ENCODE data around the gene ACTR2.

Gene ACTR2

DNA sequence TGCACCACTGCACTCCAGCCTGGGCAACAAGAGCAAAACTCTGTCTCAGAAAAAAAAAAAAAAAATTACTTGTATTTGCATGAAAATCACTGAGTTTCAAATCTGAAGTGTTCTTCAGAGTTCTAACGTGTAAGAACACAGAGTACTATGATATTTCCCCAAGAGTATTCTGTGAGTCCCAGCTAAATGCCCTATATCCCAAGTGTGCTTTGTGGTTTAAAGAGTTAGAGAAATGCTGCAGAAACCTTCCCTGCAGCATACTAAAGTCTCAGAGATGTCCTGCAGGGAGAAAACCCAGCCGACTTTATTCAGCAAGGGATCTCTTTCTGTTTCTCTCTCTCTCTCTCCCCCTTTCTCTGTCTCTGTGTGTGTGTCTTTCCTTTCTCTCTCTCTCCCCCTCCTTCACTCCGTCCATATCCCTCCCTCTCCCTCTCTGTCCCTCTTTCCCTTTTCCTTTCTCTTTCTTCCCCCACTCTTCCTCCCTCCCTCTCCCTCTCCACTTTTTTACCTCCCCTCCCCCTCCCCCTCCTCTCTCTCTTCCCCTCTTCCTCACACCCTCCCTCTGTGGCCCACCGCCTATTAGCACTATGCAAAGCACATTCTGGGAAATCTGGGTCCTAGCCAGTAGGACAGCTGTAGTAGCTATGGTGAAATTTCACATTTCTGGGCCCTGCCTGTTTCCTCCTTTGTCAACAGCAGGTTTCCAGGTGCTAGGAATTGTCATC lies 54.2 kb downstream of the ACTR2 start:
- TF ChIP-seq, protein P1, sequence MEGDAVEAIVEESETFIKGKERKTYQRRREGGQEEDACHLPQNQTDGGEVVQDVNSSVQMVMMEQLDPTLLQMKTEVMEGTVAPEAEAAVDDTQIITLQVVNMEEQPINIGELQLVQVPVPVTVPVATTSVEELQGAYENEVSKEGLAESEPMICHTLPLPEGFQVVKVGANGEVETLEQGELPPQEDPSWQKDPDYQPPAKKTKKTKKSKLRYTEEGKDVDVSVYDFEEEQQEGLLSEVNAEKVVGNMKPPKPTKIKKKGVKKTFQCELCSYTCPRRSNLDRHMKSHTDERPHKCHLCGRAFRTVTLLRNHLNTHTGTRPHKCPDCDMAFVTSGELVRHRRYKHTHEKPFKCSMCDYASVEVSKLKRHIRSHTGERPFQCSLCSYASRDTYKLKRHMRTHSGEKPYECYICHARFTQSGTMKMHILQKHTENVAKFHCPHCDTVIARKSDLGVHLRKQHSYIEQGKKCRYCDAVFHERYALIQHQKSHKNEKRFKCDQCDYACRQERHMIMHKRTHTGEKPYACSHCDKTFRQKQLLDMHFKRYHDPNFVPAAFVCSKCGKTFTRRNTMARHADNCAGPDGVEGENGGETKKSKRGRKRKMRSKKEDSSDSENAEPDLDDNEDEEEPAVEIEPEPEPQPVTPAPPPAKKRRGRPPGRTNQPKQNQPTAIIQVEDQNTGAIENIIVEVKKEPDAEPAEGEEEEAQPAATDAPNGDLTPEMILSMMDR (IDR thresholded peaks at IDR 0.05; ENCODE audit: extremely low read depth, missing control alignments): no peak
- no peak for DNase-seq (ENCODE audit: low spot score)

DNA sequence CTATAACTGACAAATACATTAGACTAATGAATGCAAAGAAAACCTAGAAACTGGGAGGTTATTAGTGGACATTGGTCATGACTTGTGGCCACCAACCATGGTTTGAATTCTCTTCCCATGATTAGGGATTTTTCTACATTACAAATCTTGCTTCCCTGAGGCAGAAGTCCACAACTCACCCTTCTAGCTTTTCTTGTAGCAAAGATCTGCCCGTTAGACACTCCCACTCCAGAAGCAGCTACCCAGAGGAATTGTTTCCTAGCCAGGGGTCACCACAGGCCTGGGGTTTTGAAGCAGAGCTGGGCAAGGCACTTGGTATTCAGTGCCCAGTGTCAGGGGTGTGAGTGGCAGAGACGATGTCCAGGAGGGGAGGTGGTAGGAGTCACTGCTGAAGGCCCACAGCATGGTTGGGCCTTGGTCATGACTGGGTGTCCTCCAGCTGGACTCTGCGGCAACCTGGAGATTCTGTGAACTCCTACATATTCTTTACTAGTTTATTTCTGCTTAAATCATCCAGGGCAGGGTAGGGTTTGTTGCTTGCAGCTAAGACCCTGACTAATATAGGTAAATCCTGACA lies 54.9 kb downstream of the ACTR2 start:
- no peak for DNase-seq (ENCODE audit: low spot score)
- TF ChIP-seq, protein P1 (IDR thresholded peaks at IDR 0.05; ENCODE audit: extremely low read depth, missing control alignments): no peak

DNA sequence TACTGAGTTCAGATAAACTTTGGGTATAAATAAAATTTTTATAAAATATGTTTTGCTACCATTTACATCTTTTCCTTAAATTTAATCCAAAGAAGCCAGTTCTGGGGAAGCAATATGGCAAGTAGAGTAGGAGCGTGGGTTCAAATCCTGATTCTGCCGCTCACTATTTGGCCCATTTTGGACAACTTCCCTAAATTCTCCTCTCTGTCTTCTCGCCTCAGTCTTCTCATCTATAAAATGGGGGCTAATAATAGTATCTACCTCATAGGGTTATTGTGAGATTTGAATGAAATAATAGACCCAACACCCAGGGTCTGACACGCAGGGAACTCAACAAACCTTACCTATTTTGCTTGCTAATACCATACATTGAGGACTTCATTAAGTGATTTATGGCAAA lies 59.7 kb downstream of the ACTR2 start:
- TF ChIP-seq, protein P1 (IDR thresholded peaks at IDR 0.05; ENCODE audit: extremely low read depth, missing control alignments): no peak
- DNase-seq (ENCODE audit: low spot score): no peak

DNA sequence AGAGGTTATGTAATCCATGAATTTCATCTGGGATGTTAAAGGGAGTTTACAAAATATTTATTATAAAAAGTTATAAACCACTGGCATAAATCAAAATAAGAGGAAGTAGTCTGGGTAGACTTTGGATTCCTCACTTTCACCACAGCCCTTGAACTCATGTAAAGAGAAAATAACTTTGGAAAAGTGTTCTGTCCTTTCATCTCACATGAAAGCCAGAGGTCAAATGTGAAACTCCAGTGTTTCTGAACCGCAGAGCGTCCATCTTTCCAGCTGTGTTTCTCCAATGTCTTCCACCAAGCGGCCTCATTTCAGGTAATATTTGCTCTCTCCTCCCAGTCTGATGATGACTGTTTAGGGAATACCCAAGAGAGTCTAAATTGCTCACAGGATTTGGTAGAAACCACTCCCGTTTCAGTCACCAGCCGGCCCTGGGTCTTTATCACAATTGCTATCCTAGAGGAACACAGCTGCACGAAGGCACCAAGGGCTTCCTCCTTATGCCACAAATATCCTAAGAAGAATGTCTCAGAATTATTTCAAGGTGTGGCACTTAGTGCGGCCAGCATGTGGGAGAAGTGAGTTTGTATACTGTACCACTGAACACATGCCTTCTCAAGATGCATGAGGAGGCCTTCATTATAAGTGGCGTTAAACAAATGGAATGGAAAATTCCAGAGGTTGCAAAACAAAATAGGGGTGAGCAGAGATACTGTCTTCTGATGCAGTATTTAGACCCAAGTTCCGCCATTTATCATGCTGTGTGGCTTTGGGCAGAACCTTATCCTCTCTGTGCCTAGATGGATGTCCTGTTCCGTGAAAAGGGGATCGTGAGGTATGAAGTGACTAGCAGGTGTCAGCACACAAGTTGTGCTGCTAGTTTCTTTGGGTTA lies 63.8 kb downstream of the ACTR2 start:
- DNase-seq (ENCODE audit: low spot score): no peak
- TF ChIP-seq, protein P1 (IDR thresholded peaks at IDR 0.05; ENCODE audit: extremely low read depth, missing control alignments): no peak

DNA sequence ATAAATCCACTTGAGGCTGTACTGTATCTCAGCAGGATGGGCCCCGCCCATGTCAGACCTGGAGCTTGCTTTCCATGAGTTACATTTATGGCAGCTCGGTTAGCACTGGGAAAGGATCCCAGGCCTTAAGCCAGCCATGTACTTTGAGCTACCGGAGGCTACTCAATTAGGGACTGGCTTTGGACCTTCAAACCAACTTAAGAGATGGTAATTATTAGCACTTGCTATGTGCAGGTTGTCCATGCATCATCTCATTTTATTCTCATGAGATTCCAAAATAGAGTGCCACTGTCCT lies 64.4 kb downstream of the ACTR2 start:
- TF ChIP-seq, protein P1 (IDR thresholded peaks at IDR 0.05; ENCODE audit: extremely low read depth, missing control alignments): no peak
- DNase-seq (ENCODE audit: low spot score): no peak

DNA sequence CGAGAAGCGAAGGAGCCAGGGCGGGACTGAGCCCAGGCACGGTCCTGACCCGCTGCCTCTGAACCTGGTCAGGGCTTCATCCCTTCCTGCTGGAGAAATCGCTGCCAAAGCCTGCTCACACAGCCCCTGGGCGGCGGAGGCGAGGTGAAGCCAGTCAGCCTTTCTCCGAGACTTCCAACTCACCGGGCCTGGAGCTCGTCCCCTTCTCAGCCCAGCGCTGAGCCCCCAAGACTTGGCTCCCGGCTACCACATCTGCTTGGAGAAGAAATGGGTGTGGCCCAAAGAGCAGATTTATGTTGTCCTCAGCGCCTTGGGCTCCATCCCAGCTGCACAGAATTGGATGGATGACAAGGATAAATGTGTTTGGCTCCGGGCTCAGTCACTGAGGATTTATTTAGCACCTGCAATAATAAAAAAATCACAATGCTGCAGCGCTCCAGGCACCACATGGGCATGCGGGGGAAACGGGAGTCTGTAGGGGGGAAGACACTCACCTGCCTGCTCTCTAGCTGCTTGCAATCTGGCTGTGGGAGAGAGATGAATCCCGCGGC lies 64.9 kb downstream of the ACTR2 start:
- DNase-seq (ENCODE audit: low spot score): no peak
- TF ChIP-seq, protein P1 (IDR thresholded peaks at IDR 0.05; ENCODE audit: extremely low read depth, missing control alignments): no peak

DNA sequence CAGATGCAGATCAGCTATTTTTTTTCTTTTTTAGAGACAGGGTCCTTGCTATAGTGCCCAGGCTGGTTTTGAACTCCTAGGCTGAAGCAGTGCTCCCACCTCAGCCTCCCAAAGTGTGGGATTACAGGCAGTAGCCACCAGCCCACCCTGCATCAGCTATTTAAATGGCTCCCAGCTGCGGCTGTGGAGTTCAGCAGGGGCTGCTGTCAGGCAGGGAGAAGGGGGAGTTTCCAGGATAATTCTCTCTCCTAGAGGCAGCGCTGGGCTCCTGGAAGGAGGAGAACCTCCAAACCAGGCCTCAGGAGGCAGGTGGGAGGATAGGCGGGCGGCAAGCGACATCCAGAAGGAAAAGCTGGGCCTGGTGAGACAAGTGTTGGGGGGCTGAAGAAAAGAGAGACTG lies 65.7 kb downstream of the ACTR2 start:
- DNase-seq (ENCODE audit: low spot score): no peak
- TF ChIP-seq, protein P1 (IDR thresholded peaks at IDR 0.05; ENCODE audit: extremely low read depth, missing control alignments): no peak

Measured in GM20000 (cell line).